MCF 10A (cell line): Measurements from ENCODE around the gene UTP20. TPM values are rescaled to one million over a fixed set of nuclear protein-coding genes. Genes with fewer than 3 reads are reported as not detected.
"Not testable (repeated sequence)": the region's sequence is repeated elsewhere in the genome, so short reads cannot be mapped to it uniquely, and the experiment has no call there.

ENCODE experiments used
- BruUV-seq: library from RNA; stranded (reverse); fragments of 400-500 nt; replicated peaks from 2 replicates; lab custom pipeline; 2021; lab: Mats Ljungman, UMichigan
- CTCF ChIA-PET: fragments of 300-600 bp; sonication (Branson Sonifier 250); formaldehyde crosslinking; extraction: SDS; loops from one replicate; lab custom pipeline; 2021; ENCODE audit warnings: antibody characterized with exemption, inconsistent platforms; lab: Yijun Ruan, JAX
- POLR2A ChIA-PET: fragments of 300-600, 350-650 bp; sonication (Branson Sonifier 250); formaldehyde crosslinking; extraction: SDS; loops from one replicate; lab custom pipeline; 2020; ENCODE audit warnings: antibody characterized with exemption, inconsistent platforms; lab: Yijun Ruan, JAX
- DNase-seq: peaks from one replicate; pipeline ENCODE4 v3.0.0-alpha.2; 2018; ENCODE audit not compliant: unreplicated experiment
- H3K27ac Mint-ChIP-seq: one replicate; pipeline ENCODE4 v1.8.0; 2022; ENCODE audit warnings: mild to moderate bottlenecking, low read depth, mixed read lengths; ENCODE audit not compliant: unreplicated experiment
- H3K27me3 Mint-ChIP-seq: one replicate; pipeline ENCODE4 v1.8.0; 2022; ENCODE audit warnings: mixed read lengths; ENCODE audit not compliant: insufficient read depth, unreplicated experiment
- H3K36me3 Mint-ChIP-seq: one replicate; pipeline ENCODE4 v1.8.0; 2022; ENCODE audit warnings: mild to moderate bottlenecking, moderate library complexity, mixed read lengths; ENCODE audit not compliant: insufficient read depth, unreplicated experiment
- H3K4me1 Mint-ChIP-seq: one replicate; pipeline ENCODE4 v1.8.0; 2022; ENCODE audit warnings: mixed read lengths; ENCODE audit not compliant: insufficient read depth, unreplicated experiment
- H3K4me3 Mint-ChIP-seq: one replicate; pipeline ENCODE4 v1.8.0; 2022; ENCODE audit warnings: mild to moderate bottlenecking, moderate library complexity, mixed read lengths; ENCODE audit not compliant: unreplicated experiment
- H3K9me3 Mint-ChIP-seq: one replicate; pipeline ENCODE4 v1.8.0; 2022; ENCODE audit warnings: mixed read lengths; ENCODE audit not compliant: unreplicated experiment
- CTCF ChIP-seq: fragments of 200-600 bp; IDR thresholded peaks from one replicate; pipeline ENCODE4 v1.8.0; 2022; ENCODE audit warnings: antibody characterized with exemption, mild to moderate bottlenecking; ENCODE audit not compliant: unreplicated experiment
- intact Hi-C: fragments of 100-400 bp; cut with micrococcal nuclease; formaldehyde crosslinking; loops from 2 replicates; pipeline ENCODE4 v1.14.1; 2022
- total RNA-seq: library from RNA; stranded (reverse); gene quantifications from 2 replicates; pipeline ENCODE4 v1.2.3, GENCODE V29; 2022

The UTP20 gene
- total RNA-seq, 1 experiment from 2014 or later, result 15.0 TPM

GRCh38 chr12:101375573-101375972, 95.7 kb downstream of the UTP20 start:
- intact Hi-C loops, result no loop called here
- no peak for TF ChIP-seq CTCF
- Mint-ChIP-seq H3K4me3 (no peak overlapping the region), H3K27me3 (no peaks in the 10 kb centered on the region), H3K27ac (peak overlapping the region; percentile 68), H3K9me3 (no peaks in the 10 kb centered on the region), H3K36me3 (peaks cover 79% of the 10 kb centered on the region), H3K4me1 (no peaks in the 10 kb centered on the region)
- CTCF ChIA-PET, result interaction anchor here (0.6 kb wide), 1 partner anchor 333 kb away, joined by 3 read pairs; no protein-coding TSS in a partner anchor
- POLR2A ChIA-PET, result no interaction called here
- no peak for DNase-seq
- BruUV-seq, result no TSS peak

- BruUV-seq, result no TSS peak
- DNase-seq, result no peak
- H3K4me3 Mint-ChIP-seq, result no peak overlapping the region
- peaks cover 68% of the 10 kb centered on the region for H3K36me3 Mint-ChIP-seq
- CTCF ChIA-PET, result interaction anchor here (0.6 to 1.8 kb wide), 3 partner anchors 9 to 55 kb away, joined by 3 to 4 read pairs (median 4); no protein-coding TSS in a partner anchor
- POLR2A ChIA-PET, result no interaction called here
- no peak overlapping the region for H3K27ac Mint-ChIP-seq
- intact Hi-C loops, result no loop called here
- no peaks in the 10 kb centered on the region for H3K4me1 Mint-ChIP-seq
- no peak for TF ChIP-seq CTCF
- no peaks in the 10 kb centered on the region for H3K9me3 Mint-ChIP-seq
- H3K27me3 Mint-ChIP-seq, result no peaks in the 10 kb centered on the region
Measured at GRCh38 chr12:101379149-101379548, 99.2 kb downstream of the UTP20 start.

- H3K36me3 Mint-ChIP-seq, result peaks cover 60% of the 10 kb centered on the region
- H3K27me3 Mint-ChIP-seq, H3K27ac Mint-ChIP-seq, POLR2A ChIA-PET, CTCF ChIA-PET, H3K4me1 Mint-ChIP-seq, H3K4me3 Mint-ChIP-seq, DNase-seq, BruUV-seq, intact Hi-C loops, H3K9me3 Mint-ChIP-seq: not testable (repeated sequence)
Measured at GRCh38 chr12:101391181-101391580, 111.3 kb downstream of the UTP20 start.

- Mint-ChIP-seq H3K36me3 (peaks cover 10% of the 10 kb centered on the region), H3K9me3 (no peaks in the 10 kb centered on the region), H3K27me3 (no peaks in the 10 kb centered on the region), H3K4me1 (peaks cover 10% of the 10 kb centered on the region), H3K27ac (peak overlapping the region; percentile 96), H3K4me3 (peak overlapping the region; percentile 85)
- POLR2A ChIA-PET, result interaction anchor here (0.6 to 4.3 kb wide), 22 partner anchors 11 to 1057 kb away, joined by 3 to 33 read pairs (median 3); partner anchors contain the start of genes CHPT1, DRAM1, GNPTAB and WASHC3
- DNase-seq, result peak; percentile 41
- BruUV-seq, result TSS peak; percentile 36
- intact Hi-C loops, result no loop called here
- CTCF ChIA-PET, result interaction anchor here (0.6 to 3.4 kb wide), 8 partner anchors 12 to 433 kb away, joined by 3 to 11 read pairs (median 4); partner anchors contain the start of gene GNPTAB
- TF ChIP-seq CTCF, result no peak
Measured at GRCh38 chr12:101407049-101407435, 127.1 kb downstream of the UTP20 start.
